NCI-H1048 (cell line): Measurements from ENCODE around the gene ACTN1.

Source experiments
- DNase-seq: peaks from one replicate; lab custom pipeline; 2025; lab: John Stamatoyannopoulos, UW

Gene ACTN1

DNA sequence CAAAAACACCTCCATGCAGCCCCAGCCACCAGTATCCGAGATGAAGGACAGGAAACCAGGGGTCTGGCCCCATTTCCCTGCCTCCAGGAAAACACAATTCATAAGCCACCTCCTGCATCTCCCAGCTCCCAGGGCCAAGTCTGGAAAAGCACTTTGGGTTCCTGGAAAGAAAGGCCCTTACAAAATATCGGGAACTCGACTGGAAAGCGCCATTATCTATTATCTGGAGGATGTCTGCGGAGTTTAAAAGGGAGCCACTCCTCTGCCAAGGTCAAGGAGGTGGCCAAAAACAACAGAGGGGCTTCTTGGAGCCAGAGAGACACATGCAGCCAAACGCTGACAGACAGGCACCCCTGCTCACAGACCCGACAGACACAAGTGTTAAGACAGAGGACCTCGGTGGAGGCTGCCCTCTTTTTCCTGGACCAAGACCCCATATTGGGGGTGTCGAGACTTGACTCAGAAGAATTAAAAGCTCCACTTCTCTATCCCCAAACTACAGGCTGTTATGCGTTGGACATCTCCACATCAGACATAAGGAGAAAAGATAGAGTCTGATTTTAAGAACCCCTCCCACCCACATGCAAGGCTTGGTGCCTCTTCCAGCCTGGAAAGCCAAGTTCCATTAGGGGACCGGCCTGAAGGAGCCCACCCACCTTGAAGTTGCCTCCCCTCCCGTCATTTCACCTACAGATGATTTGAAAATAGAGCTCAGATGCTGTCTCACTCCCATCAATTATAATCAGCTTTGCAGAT is 9.6 kb downstream of the ACTN1 start:
- no peak for DNase-seq

GRCh38 chr14:68968721-68969120 is 10.4 kb downstream of the ACTN1 start:
- DNase-seq = no peak

DNA sequence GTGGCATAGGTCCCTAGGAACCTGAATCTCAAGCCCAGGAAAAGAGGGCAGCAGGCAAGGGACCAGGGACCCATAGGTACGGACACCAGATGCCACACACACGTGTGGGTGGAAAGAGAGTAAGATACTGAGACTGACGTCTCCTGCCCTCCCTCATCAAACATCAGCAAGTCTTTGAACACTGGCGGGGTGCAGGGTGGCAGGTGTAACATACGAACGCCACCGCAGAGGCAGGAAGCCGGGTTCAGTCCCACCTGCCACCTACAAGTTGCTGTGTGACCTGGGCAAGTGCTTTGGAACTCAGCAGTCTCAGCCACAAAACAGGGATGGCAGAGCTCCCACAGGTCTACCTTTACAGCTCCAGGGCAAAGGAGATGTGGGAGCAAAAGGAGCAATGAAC is 11.1 kb downstream of the ACTN1 start:
- no peak for DNase-seq

- no peak for DNase-seq
These were observed 11.6 kb downstream of the ACTN1 start for GRCh38 chr14:68967459-68967940.

DNA sequence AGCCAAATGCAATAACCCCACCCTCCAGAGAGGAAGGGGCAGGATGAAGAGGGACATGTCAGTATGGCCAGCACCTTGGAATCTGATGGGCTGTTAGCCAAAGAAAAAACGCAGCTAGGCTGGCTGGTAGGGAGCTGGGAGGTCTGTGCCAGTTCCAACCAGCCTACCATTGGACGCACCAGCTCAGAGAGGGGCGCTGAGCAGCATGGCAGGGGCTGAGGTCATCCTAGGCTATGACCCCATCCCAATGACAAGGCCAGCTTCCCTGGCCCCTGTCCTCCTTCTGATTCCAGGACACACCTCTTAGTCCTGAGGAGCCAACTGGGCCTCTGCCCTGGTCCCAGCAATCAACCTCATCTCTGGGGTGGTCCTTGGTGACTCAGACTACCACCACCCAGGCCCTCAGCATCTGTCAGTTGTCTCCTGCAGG is 12.2 kb downstream of the ACTN1 start:
- DNase-seq = no peak

- no peak for DNase-seq
These were observed 13.8 kb downstream of the ACTN1 start for GRCh38 chr14:68965261-68965761.

DNA sequence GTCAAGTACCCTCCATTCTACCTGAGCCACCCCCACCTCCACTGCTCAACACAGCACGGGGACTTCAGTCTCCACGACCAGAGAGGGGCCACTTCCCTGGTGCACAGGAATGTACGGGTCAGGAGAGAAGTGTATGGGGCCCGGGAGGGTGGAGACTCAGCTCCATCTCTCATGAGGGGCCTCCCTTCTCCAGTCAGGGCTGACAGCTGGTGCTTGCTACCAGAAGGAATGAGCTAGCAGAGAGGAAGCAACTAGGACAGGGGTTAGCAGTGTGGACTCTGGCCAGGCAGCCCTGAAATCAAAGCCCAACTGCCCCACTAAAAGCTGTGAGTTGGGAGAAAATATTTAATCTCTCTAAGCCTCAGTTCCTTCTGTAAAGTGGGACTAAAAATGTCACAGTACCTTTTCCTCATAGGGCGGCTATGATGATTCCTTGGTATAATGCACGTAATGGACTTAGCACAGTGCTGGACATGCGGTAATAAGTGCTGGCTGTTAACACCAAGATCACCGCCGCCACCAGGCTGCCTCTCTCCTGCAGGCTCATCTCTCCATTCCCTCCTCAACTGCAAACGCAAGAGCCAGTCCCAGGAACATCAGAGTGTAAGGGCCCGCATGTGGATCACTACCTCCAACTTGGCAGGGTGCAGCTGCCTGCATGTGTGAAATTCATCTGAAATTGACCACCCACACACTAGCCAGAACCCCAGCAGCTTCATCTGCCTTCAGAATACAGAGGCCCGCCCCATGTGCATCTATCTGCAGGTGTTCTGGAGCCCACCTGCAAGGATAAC is 14.6 kb downstream of the ACTN1 start:
- no peak for DNase-seq

GRCh38 chr14:68962681-68963080 is 16.4 kb downstream of the ACTN1 start:
- DNase-seq = no peak

DNA sequence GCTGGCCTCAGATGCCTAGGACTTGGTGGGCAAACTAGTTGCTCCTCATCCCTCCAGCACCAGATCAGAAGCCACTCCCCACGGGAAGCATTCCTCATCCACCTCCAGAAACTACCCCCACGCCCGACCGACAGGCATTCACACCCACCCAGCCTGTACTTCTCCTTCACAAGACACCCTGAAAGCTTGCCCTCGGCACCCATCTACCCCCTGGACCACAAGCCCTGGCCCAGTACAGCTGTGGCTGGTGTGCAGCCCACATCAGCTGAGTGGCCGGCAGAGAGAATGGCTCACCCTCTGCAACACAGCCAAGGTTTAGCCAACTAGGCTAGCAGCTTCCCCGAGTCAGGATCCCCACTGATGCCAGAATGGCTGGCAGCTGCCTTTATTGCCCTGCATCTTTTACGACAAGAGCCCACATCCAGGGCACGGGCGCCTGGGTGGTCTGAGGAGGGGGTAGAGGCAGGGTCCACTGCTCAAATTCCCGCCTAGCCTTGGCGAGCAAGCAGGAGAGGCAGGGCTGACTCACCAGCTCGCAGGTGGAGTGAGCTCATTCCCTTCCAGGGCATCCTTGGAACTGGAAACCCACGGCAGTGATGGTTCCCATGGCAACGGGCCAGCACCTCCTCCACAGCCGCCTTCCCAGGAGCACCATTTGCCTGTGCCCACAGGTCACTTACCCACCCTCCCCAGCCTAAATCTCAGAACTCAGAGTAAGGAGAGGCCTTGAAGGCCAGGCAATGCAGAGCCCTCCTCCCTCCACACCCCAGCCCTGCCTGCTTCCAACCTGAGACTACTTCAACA is 17.1 kb downstream of the ACTN1 start:
- no peak for DNase-seq

DNA sequence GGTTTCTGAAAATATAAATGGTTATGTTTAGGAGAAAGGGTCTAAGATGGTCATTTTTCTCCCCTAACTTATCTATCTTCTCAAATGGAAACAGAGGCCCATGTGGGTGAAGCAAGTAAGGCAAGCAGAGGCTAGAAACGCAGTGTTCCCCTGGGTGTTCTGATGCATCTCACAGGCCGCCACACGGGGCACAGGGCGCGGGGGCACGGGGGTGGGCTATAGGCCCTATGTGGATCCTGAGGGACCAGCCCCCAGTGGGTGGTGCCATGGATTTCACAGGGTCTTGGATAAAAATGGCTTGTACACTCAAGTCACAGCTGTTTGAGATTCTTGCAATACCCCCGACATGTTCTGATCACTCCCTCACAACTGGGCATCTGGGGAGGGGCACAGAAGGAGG is 17.7 kb downstream of the ACTN1 start:
- no peak for DNase-seq

- no peak for DNase-seq
These were observed 19.0 kb downstream of the ACTN1 start for GRCh38 chr14:68960123-68960522.

- DNase-seq = no peak
These were observed 20.1 kb downstream of the ACTN1 start for GRCh38 chr14:68959035-68959434.

- DNase-seq = no peak
These were observed 20.5 kb downstream of the ACTN1 start for GRCh38 chr14:68958553-68958952.

DNA sequence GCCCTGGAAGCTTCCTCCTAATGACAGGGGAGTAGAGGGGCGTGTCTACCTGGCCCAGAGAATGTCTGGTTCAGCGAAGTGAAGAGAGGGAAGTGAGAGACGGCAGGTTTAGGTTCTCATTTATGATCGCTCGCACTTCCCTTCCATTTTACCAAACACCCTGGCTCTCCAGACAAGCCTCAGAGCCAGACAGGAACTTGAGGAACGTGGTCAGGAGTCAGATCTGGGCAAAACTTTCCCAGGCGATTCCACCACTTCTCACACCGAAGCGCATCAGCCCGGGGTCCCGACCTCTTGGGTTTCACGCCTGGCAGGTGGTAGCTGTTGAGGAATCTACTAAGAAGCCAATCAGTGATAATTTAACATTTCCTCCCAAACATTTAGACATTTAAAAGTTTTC is 21.3 kb downstream of the ACTN1 start:
- no peak for DNase-seq

GRCh38 chr14:68956724-68957123 is 22.4 kb downstream of the ACTN1 start:
- no peak for DNase-seq

GRCh38 chr14:68955851-68956179 is 23.3 kb downstream of the ACTN1 start:
- no peak for DNase-seq

GRCh38 chr14:68955164-68955850 is 23.8 kb downstream of the ACTN1 start:
- DNase-seq = no peak

DNA sequence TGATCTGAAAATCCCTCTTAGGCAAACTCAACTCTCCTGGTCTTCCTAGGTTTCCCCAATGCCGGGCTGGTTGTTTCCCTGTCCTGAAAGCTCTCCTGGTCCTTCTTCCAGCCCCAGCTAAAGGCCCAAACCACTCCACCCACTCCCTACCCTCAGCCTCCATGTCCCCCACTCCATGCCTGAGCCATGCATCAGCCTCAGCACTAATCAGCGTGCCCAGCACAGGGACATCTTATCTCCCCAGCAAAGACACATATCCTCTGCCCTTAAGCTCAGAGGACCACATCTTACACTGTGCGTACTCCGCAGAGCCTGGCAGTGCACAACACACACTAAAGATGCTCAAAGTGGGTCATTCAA is 25.9 kb downstream of the ACTN1 start:
- DNase-seq = no peak

GRCh38 chr14:68952531-68953195 is 26.4 kb downstream of the ACTN1 start:
- DNase-seq = no peak

- no peak for DNase-seq
These were observed 27.1 kb downstream of the ACTN1 start for GRCh38 chr14:68951800-68952530.
